ENCODE data around the gene SPTBN1. TPM values are rescaled to one million over a fixed set of nuclear protein-coding genes. Genes with fewer than 3 reads are reported as not detected.
A peak's percentile ranks its signal among the peaks of the same experiment; 100 is the strongest.
"Not testable (repeated sequence)": the region's sequence is repeated elsewhere in the genome, so short reads cannot be mapped to it uniquely, and the experiment has no call there.

SPTBN1 gene
- total RNA-seq, 1 donor = 206 TPM

- DNase-seq (ENCODE audit: low read depth in 2 of 3, low spot score in 2 of 3) = no peak
Measured at GRCh38 chr2:54466870-54467269, 10.7 kb downstream of the SPTBN1 start.

DNA sequence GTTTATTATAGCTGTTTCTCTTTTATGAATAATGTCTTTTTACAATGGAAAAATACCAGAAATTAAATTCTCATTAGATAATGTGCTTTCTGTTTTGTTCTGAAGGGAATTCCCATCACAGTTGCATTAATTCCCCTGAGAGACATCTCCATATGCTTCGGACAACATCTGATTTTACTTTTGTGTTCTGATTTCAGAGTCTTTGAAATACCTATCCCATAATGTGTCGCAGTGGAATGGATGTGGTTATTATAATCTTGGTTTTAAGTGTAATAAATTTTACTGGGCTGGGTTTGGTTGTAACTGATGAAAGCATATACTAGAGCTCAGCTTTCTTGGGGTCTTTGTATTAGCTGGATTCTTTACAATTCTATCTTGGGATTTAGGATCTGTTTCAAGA lies 12.5 kb downstream of the SPTBN1 start:
- DNase-seq (ENCODE audit: low read depth in 2 of 3, low spot score in 2 of 3) = no peak

DNA sequence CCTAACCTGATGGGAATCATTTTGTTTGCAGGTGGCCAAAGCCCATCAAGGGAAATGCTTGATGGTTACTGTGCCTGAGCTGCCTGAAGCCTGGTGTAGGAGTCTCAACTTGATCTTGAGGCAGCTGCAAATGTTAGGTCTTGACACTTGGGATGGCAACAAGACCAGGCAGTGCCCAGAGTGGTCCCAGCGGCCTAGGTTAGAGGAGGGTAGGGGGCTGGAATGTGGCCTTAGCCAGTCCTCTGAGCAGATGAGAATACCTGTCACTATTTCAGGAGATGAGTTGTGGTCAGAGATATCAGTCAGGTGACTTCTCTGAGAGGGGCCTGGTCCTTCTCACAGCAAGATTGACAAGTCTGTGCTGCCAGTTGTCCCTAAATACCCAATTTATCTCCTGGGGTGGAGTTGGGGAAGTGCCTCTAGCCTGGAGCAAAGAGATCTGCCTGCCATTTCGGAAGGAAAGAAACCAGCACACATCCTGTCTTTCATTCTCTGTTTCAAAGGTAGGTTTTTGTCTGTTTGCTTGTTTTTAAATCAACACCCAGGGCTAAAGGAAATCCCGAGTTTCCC lies 13.4 kb downstream of the SPTBN1 start:
- no peak for DNase-seq (ENCODE audit: low read depth in 2 of 3, low spot score in 2 of 3)

DNA sequence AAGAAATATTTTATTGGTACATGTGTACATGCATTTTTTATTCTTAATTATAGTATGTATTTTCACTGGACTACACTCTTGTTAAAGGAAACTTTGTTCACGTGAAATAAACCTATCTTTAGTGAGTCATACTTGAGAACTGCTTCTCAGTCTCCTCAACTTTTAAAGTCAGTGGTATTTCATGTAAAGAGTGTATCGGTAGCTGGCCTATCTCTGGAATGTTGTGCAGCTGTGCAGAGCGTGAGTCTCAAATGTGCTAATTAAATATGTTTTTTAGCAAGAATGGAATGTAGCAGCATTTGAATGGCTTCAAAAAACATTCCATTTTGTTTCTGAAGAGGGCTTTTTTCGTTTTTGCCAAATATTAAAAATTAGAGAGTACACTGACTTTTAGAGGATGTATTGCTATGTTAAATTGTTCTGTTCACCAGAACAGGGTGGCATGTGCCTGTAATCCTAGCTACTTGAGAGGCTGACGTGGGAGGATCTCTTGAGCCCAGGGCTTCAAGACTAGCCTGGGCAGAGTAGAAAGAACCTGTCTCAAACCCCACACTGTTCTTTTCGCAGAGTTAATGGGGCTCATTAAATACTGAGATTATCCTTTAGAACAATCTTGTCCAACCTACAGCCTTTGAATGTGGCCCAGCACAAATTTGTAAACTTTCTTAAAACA lies 14.3 kb downstream of the SPTBN1 start:
- no peak for DNase-seq (ENCODE audit: low read depth in 2 of 3, low spot score in 2 of 3)

DNA sequence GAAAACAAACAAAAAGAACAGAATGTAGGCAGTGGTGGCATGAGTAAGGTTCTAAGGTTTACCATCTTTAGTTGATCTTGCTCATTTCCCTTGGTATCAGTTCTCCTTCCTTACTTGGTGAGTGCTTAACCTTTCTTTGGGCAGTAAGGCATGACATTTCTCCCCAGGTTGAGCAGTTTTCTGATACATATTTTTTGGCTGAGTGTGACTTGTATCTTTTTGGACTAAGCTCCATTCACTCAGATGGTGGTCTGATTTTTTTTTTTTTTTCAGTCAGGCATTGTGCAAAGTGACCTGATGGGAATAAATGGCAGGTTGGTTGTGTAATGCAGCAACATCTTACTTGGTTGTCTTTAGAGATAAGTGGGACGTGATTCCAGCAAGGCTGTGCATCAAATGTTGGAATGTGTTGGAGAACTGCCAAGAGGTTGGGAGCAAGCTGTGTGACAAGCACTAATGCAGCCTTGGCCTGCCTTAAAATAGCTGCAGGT lies 15.1 kb downstream of the SPTBN1 start:
- no peak for DNase-seq (ENCODE audit: low read depth in 2 of 3, low spot score in 2 of 3)

DNA sequence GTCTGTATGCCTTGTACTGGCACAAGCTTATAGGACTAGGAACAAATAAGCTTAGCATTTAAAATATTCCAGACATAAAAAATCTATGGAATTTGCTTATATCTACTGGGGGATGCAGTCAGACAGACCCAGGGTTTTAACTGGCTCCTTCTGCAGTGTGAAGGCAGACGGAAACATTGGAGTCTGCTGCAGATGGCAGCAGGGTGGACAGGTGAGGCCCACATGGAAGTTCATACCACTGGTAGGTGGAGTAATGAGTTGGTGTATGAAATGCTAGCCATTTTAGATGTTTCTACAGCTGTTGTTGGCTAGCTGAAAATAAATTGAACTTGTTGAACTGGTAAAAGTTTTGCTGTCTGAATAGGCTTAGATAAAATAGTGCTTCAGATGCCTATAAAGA lies 17.7 kb downstream of the SPTBN1 start:
- DNase-seq (ENCODE audit: low read depth in 2 of 3, low spot score in 2 of 3) = no peak

DNA sequence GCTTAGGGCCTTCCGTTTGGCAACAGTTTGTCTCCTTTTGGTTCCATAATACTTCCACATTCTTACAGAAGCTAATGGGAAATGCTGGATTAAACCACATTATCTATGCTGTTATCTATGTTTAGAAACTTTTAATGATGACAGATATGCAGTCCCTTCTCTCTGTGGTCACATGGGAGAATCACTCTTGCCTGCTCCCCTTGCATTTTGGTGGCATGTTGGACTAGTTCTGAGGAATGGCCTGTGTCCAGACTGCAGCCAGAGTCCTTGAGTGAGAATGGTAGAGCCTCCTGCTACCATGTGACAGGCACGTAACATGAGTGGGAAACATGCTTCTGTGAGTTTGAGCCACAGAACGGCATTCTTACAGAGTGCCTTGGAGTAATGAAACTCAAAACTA lies 19.2 kb downstream of the SPTBN1 start:
- no peak for DNase-seq (ENCODE audit: low read depth in 2 of 3, low spot score in 2 of 3)

GRCh38 chr2:54475919-54476318 lies 19.8 kb downstream of the SPTBN1 start:
- no peak for DNase-seq (ENCODE audit: low read depth in 2 of 3, low spot score in 2 of 3)

DNA sequence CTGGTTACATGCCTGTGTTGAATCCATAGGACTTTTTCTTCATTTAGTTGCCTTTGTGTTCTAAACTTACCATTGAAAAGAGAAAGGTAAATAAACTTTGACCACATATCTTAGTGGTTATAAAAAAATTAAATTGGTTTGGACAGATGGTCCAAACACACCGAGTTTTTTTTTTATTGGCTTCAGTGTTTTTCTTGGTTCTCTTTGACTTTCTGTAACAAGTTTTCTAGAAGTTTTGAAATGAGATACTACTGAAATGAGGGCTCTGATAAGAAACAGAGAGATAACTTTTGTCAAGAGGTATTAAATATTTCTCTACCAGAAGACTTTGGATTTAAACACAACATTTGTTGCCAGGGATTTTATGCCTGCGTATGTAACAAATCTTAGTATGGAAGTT lies 20.7 kb downstream of the SPTBN1 start:
- DNase-seq (ENCODE audit: low read depth in 2 of 3, low spot score in 2 of 3) = no peak

GRCh38 chr2:54477896-54478295 lies 21.8 kb downstream of the SPTBN1 start:
- no peak for DNase-seq (ENCODE audit: low read depth in 2 of 3, low spot score in 2 of 3)

- no peak for DNase-seq (ENCODE audit: low read depth in 2 of 3, low spot score in 2 of 3)
Measured at GRCh38 chr2:54478899-54479298, 22.8 kb downstream of the SPTBN1 start.

DNA sequence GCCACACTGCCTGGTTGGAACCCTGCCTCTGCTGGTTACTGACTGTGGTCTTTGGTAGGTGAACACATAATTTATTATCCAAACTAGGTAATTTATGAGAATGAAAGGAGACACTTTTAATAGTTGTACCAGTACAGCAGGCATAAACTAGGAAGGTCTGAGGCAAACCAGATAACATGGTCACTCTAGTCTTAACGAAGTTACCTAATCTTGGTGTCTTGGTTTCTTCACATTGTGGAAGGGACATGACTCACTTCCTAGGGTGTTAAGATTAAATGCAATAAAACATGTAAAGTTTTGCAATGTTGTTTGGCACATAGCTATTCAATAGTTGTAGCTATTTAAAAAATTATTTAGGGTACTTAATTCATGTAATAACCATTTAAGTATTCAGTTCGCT lies 23.3 kb downstream of the SPTBN1 start:
- DNase-seq (ENCODE audit: low read depth in 2 of 3, low spot score in 2 of 3) = no peak

- no peak for DNase-seq (ENCODE audit: low read depth in 2 of 3, low spot score in 2 of 3)
Measured at GRCh38 chr2:54480025-54480424, 23.9 kb downstream of the SPTBN1 start.

GRCh38 chr2:54481686-54482085 lies 25.6 kb downstream of the SPTBN1 start:
- DNase-seq (ENCODE audit: low read depth in 2 of 3, low spot score in 2 of 3) = no peak

- DNase-seq (ENCODE audit: low read depth in 2 of 3, low spot score in 2 of 3) = no peak
Measured at GRCh38 chr2:54482715-54483114, 26.6 kb downstream of the SPTBN1 start.

GRCh38 chr2:54483426-54483825 lies 27.3 kb downstream of the SPTBN1 start:
- no peak for DNase-seq (ENCODE audit: low read depth in 2 of 3, low spot score in 2 of 3)

DNA sequence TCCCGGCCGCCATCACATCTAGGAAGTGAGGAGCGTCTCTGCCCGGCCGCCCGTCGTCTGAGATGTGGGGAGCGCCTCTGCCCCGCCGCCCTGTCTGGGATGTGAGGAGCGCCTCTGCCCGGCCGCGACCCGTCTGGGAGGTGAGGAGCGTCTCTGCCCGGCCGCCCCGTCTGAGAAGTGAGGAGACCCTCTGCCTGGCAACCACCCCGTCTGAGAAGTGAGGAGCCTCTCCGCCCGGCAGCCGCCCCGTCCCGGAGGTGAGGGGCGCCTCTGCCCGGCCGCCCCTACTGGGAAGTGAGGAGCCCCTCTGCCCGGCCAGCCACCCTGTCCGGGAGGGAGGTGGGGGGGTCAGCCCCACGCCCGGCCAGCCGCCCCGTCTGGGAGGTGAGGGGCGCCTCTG lies 29.6 kb downstream of the SPTBN1 start:
- not testable (repeated sequence) for DNase-seq (ENCODE audit: low read depth in 2 of 3, low spot score in 2 of 3)

DNA sequence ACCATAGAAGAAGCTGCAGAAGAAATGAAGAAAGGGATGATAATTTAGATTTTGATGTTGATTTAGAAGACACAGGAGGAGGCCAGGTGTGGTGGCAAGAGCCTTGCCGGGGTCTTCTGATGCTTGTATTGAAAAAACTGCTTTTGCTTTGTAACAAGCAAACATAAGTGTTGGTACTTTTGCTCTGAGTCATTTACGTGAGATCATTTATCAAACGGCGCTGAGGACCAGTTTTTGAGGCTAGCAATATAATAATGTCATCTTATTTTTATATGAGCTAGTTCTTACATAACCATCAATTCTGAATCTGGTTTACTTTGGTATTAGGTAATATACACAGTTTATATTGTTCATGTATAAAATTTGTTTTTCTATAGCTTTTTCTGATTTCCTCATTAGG lies 30.6 kb downstream of the SPTBN1 start:
- DNase-seq (ENCODE audit: low read depth in 2 of 3, low spot score in 2 of 3) = no peak

DNA sequence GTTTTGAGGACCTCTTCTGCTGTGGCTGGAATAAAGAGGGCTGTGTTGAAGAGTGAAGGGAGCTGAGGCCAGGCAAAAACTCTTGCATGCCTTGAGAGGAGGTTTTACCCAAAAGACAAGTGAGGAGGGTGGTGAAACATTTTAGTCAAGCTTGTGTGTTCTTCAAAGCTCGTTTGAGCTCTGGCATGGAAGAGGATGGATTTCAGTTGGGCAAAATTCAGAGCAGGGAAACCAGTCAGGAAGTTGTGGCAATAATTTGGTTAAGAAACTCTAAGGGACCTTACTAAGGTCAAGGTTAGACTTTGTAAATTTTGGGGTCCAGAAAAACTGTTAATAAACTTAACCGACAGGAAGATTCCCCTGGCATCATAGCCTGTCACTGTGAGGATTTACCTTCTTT lies 34.7 kb downstream of the SPTBN1 start:
- DNase-seq (ENCODE audit: low read depth in 2 of 3, low spot score in 2 of 3) = no peak

- no peak for DNase-seq (ENCODE audit: low read depth in 2 of 3, low spot score in 2 of 3)
Measured at GRCh38 chr2:54492335-54492734, 36.2 kb downstream of the SPTBN1 start.

DNA sequence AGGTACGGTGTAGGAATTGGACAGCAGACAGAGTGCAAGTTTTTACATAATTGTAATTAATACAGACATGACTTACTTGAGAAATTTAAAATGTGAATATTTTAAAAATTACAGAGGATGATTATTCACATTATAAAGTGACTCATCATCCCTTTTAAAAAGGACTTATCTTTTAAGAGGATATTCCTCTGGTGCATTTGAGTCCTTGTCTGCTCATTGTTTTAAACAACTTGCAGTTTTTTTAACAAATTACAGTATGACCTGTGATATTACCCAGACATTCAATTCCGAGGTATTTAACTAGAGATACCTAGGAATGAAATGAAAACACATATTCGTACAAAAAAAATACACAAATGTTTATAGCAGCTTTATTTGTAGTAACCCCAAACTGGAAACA lies 38.0 kb downstream of the SPTBN1 start:
- DNase-seq (ENCODE audit: low read depth in 2 of 3, low spot score in 2 of 3) = no peak

- DNase-seq (ENCODE audit: low read depth in 2 of 3, low spot score in 2 of 3) = peak in 2 of 3 donors; percentile 18 to 42
Measured at GRCh38 chr2:54496920-54497319, 40.8 kb downstream of the SPTBN1 start.

Measured in hematopoietic multipotent progenitor cell (in vitro differentiated cells).